ENCODE data around the gene DMBT1. TPM values are rescaled to one million over a fixed set of nuclear protein-coding genes. Genes with fewer than 3 reads are reported as not detected.
"Not testable (repeated sequence)": the region's sequence is repeated elsewhere in the genome, so short reads cannot be mapped to it uniquely, and the experiment has no call there.

Gene DMBT1
- total RNA-seq, 1 donor from 2014 or later: not detected

DNA sequence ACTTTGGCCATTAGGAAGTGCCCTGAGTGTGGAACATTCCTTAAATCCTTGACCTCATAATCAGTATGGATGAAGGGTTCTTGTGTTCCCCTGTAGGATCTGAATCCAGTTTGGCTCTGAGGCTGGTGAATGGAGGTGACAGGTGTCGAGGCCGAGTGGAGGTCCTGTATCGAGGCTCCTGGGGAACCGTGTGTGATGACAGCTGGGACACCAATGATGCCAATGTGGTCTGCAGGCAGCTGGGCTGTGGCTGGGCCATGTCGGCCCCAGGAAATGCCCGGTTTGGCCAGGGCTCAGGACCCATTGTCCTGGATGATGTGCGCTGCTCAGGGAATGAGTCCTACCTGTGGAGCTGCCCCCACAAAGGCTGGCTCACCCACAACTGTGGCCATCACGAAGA, 60.4 kb downstream of the DMBT1 start:
- H3K4me3 Mint-ChIP-seq (ENCODE audit: low read depth); intact Hi-C loops (cut with micrococcal nuclease); H3K27me3 Mint-ChIP-seq (ENCODE audit: low read depth); H3K36me3 Mint-ChIP-seq (ENCODE audit: low read depth); DNase-seq (ENCODE audit: low spot score); H3K27ac Mint-ChIP-seq; H3K9me3 Mint-ChIP-seq; H3K4me1 Mint-ChIP-seq (ENCODE audit: low read depth): not testable (repeated sequence)

- Mint-ChIP-seq H3K36me3 (ENCODE audit: low read depth) (no peaks in the 10 kb centered on the region), H3K27me3 (ENCODE audit: low read depth) (peaks cover 2% of the 10 kb centered on the region), H3K4me1 (ENCODE audit: low read depth) (no peaks in the 10 kb centered on the region), H3K9me3 (no peaks in the 10 kb centered on the region), H3K4me3 (ENCODE audit: low read depth) (no peak overlapping the region), H3K27ac (no peak overlapping the region)
- DNase-seq (ENCODE audit: low spot score): no peak
- intact Hi-C loops (cut with micrococcal nuclease): no loop called here
Observed at GRCh38 chr10:122624546-122624945, 64.0 kb downstream of the DMBT1 start.

DNA sequence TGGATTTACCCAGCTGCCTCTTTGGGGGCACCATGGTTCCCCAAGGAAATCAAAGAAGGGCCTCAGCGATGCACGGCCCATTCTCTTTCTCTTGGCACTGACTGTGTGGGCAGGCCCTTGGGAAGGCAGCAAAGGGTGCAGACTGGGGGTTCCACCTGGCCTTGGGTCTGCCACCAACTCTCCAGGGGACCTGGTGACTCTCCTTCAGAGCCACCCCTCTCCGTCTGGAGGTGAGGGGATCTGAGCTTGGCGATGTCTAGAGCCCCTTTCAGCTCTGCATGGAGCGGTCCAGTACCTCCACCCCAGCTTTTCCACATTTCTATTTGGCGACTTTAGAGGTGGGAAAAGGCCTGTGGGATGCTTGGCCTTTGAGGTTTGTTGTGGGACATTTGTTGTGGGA, 70.0 kb downstream of the DMBT1 start:
- no peaks in the 10 kb centered on the region for H3K36me3 Mint-ChIP-seq (ENCODE audit: low read depth)
- no peak overlapping the region for H3K27ac Mint-ChIP-seq
- no peak overlapping the region for H3K4me3 Mint-ChIP-seq (ENCODE audit: low read depth)
- no peaks in the 10 kb centered on the region for H3K9me3 Mint-ChIP-seq
- H3K4me1 Mint-ChIP-seq (ENCODE audit: low read depth): no peaks in the 10 kb centered on the region
- H3K27me3 Mint-ChIP-seq (ENCODE audit: low read depth): peaks cover 2% of the 10 kb centered on the region
- DNase-seq (ENCODE audit: low spot score): no peak
- intact Hi-C loops (cut with micrococcal nuclease): no loop called here

GRCh38 chr10:122632031-122632430, 71.5 kb downstream of the DMBT1 start:
- H3K4me1 Mint-ChIP-seq (ENCODE audit: low read depth): no peaks in the 10 kb centered on the region
- no peak overlapping the region for H3K27ac Mint-ChIP-seq
- no peaks in the 10 kb centered on the region for H3K9me3 Mint-ChIP-seq
- intact Hi-C loops (cut with micrococcal nuclease): no loop called here
- no peaks in the 10 kb centered on the region for H3K27me3 Mint-ChIP-seq (ENCODE audit: low read depth)
- no peaks in the 10 kb centered on the region for H3K36me3 Mint-ChIP-seq (ENCODE audit: low read depth)
- no peak overlapping the region for H3K4me3 Mint-ChIP-seq (ENCODE audit: low read depth)
- no peak for DNase-seq (ENCODE audit: low spot score)

DNA sequence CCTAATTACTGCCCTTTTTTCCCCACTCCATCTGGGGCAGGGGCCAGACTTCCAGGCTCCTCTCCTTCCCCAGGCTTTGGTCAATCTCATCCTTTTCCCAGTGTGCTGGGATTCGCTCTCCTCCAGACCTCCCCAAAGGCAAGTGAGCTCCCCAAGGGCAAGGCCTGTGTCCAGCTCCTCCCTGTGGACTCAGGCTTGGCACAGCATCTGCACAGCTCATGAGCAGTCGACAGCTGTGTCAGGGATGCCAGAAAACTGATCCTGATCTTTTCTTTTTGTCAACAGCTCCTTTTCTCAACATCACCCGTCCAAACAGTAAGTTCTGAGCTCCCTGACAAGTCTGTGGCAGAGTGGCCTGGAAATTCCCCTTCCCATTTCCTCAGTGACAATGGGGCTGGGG, 72.0 kb downstream of the DMBT1 start:
- Mint-ChIP-seq H3K4me1 (ENCODE audit: low read depth) (no peaks in the 10 kb centered on the region), H3K27ac (no peak overlapping the region), H3K9me3 (no peaks in the 10 kb centered on the region), H3K4me3 (ENCODE audit: low read depth) (no peak overlapping the region), H3K27me3 (ENCODE audit: low read depth) (no peaks in the 10 kb centered on the region), H3K36me3 (ENCODE audit: low read depth) (no peaks in the 10 kb centered on the region)
- intact Hi-C loops (cut with micrococcal nuclease): no loop called here
- no peak for DNase-seq (ENCODE audit: low spot score)

- no peaks in the 10 kb centered on the region for H3K9me3 Mint-ChIP-seq
- H3K27ac Mint-ChIP-seq: no peak overlapping the region
- DNase-seq (ENCODE audit: low spot score): no peak
- intact Hi-C loops (cut with micrococcal nuclease): no loop called here
- H3K27me3 Mint-ChIP-seq (ENCODE audit: low read depth): no peaks in the 10 kb centered on the region
- H3K4me3 Mint-ChIP-seq (ENCODE audit: low read depth): no peak overlapping the region
- no peaks in the 10 kb centered on the region for H3K4me1 Mint-ChIP-seq (ENCODE audit: low read depth)
- H3K36me3 Mint-ChIP-seq (ENCODE audit: low read depth): no peaks in the 10 kb centered on the region
Observed at GRCh38 chr10:122636953-122637352, 76.4 kb downstream of the DMBT1 start.

GRCh38 chr10:122637376-122637775, 76.8 kb downstream of the DMBT1 start:
- Mint-ChIP-seq H3K9me3 (no peaks in the 10 kb centered on the region), H3K4me1 (ENCODE audit: low read depth) (no peaks in the 10 kb centered on the region), H3K27ac (no peak overlapping the region), H3K27me3 (ENCODE audit: low read depth) (no peaks in the 10 kb centered on the region), H3K36me3 (ENCODE audit: low read depth) (no peaks in the 10 kb centered on the region), H3K4me3 (ENCODE audit: low read depth) (no peak overlapping the region)
- DNase-seq (ENCODE audit: low spot score): no peak
- intact Hi-C loops (cut with micrococcal nuclease): no loop called here

DNA sequence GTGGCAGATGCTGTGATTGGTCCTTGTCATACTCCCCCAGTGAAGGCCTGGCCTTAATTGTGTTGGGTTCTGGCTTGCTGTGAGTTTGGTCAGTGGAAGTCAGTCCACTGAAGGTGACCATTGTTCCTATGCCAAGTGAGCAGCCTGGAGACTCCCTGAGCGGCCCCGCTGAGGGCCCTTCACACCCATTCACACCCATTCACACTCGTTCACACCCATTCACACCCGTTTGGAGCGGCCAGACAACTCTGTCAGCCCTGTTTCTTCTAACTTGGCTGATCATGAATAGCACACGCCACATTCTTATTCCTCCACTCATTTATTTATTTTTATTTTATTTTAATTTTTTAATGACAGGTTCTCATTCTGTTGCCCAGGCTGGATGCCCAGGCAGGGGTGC, 77.6 kb downstream of the DMBT1 start:
- Mint-ChIP-seq H3K4me1 (ENCODE audit: low read depth) (no peaks in the 10 kb centered on the region), H3K36me3 (ENCODE audit: low read depth) (no peaks in the 10 kb centered on the region), H3K9me3 (no peaks in the 10 kb centered on the region), H3K27me3 (ENCODE audit: low read depth) (no peaks in the 10 kb centered on the region), H3K27ac (no peak overlapping the region), H3K4me3 (ENCODE audit: low read depth) (no peak overlapping the region)
- intact Hi-C loops (cut with micrococcal nuclease): no loop called here
- DNase-seq (ENCODE audit: low spot score): no peak

DNA sequence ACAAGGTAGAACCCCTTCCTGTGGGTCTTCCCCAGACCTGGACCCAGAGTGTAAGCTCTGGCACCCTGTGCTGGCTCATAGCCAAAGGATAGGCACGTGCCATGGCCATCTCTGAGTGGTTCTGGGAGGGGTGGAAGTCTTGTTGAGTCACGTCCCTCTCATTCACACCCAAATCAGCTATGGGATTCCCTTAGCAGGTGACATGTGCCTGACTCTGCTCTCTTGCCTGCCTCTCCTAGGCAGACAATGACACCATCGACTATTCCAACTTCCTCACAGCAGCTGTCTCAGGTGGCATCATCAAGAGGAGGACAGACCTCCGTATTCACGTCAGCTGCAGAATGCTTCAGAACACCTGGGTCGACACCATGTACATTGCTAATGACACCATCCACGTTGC, 79.2 kb downstream of the DMBT1 start:
- intact Hi-C loops (cut with micrococcal nuclease): no loop called here

GRCh38 chr10:122640921-122641320, 80.4 kb downstream of the DMBT1 start:
- Mint-ChIP-seq H3K4me3 (ENCODE audit: low read depth) (no peak overlapping the region), H3K27me3 (ENCODE audit: low read depth) (no peaks in the 10 kb centered on the region), H3K9me3 (no peaks in the 10 kb centered on the region), H3K4me1 (ENCODE audit: low read depth) (no peaks in the 10 kb centered on the region), H3K27ac (no peak overlapping the region), H3K36me3 (ENCODE audit: low read depth) (no peaks in the 10 kb centered on the region)
- no peak for DNase-seq (ENCODE audit: low spot score)
- intact Hi-C loops (cut with micrococcal nuclease): no loop called here

More for the DNA sequence above, 79.2 kb downstream of the DMBT1 start:
- Mint-ChIP-seq H3K4me1 (ENCODE audit: low read depth) (no peaks in the 10 kb centered on the region), H3K36me3 (ENCODE audit: low read depth) (no peaks in the 10 kb centered on the region), H3K4me3 (ENCODE audit: low read depth) (no peak overlapping the region), H3K27me3 (ENCODE audit: low read depth) (no peaks in the 10 kb centered on the region), H3K27ac (no peak overlapping the region), H3K9me3 (no peaks in the 10 kb centered on the region)
- DNase-seq (ENCODE audit: low spot score): no peak

- intact Hi-C loops (cut with micrococcal nuclease): no loop called here
Observed at GRCh38 chr10:122642726-122643605, 82.4 kb downstream of the DMBT1 start.

GRCh38 chr10:122643931-122644534, 83.5 kb downstream of the DMBT1 start:
- intact Hi-C loops (cut with micrococcal nuclease): no loop called here
- H3K27me3 Mint-ChIP-seq (ENCODE audit: low read depth): no peaks in the 10 kb centered on the region
- no peak for DNase-seq (ENCODE audit: low spot score)
- no peak overlapping the region for H3K4me3 Mint-ChIP-seq (ENCODE audit: low read depth)
- H3K27ac Mint-ChIP-seq: no peak overlapping the region
- no peaks in the 10 kb centered on the region for H3K9me3 Mint-ChIP-seq
- no peaks in the 10 kb centered on the region for H3K4me1 Mint-ChIP-seq (ENCODE audit: low read depth)
- H3K36me3 Mint-ChIP-seq (ENCODE audit: low read depth): no peaks in the 10 kb centered on the region

More at GRCh38 chr10:122642726-122643605, 82.4 kb downstream of the DMBT1 start:
- no peaks in the 10 kb centered on the region for H3K27me3 Mint-ChIP-seq (ENCODE audit: low read depth)
- no peak overlapping the region for H3K27ac Mint-ChIP-seq
- no peaks in the 10 kb centered on the region for H3K36me3 Mint-ChIP-seq (ENCODE audit: low read depth)
- DNase-seq (ENCODE audit: low spot score): no peak
- no peaks in the 10 kb centered on the region for H3K9me3 Mint-ChIP-seq
- H3K4me3 Mint-ChIP-seq (ENCODE audit: low read depth): no peak overlapping the region
- no peaks in the 10 kb centered on the region for H3K4me1 Mint-ChIP-seq (ENCODE audit: low read depth)
